ENCODE measurements around the gene RAMP1.
"Not testable (repeated sequence)": the region's sequence is repeated elsewhere in the genome, so short reads cannot be mapped to it uniquely, and the experiment has no call there.

The RAMP1 gene

DNA sequence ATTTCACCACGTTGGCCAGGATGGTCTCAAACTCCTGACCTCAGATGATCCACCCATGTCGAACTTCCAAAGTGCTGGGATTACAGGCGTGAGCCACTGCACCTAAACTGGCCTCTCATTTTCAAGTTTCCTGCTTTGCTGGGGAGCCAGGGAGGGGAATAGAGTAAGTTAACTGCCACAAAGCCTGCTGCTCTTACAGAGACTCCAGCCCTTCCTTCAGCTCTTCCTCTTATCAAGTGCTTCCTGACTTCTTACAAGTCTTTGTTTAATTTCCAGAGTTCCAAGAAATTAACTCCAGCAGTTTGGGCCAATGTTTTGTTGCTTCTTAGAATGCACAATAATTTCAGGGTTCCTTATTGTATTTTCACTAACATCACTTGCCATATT, 83.1 kb downstream of the RAMP1 start:
- DNase-seq (ENCODE audit: low read depth in 4 of 4, low spot score in 1 of 4) = no peak

GRCh38 chr2:237943395-237944094, 84.1 kb downstream of the RAMP1 start:
- no peak for DNase-seq (ENCODE audit: low read depth in 4 of 4, low spot score in 1 of 4)

GRCh38 chr2:237944302-237944701, 84.9 kb downstream of the RAMP1 start:
- DNase-seq (ENCODE audit: low read depth in 4 of 4, low spot score in 1 of 4) = no peak

GRCh38 chr2:237946423-237946822, 87.0 kb downstream of the RAMP1 start:
- DNase-seq (ENCODE audit: low read depth in 4 of 4, low spot score in 1 of 4) = no peak

DNA sequence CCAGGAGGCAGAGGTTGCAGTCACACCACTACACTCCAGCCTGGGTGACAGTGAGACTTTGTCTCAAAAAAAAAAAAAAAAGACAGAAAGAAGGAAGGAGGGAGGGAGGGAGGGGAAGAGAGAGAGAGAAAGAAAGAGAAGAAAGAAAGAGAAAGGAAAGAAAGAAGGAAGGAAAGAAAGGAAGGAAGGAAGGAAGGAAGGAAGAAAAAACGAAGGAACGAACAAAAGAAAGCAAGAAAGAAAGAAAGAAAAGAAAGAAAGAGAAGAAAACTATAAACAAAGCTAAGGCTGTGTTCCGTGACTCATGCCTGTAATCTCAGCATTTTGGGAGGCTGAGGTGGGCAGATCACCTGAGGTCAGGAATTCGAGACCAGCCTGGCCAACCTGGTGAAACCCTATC, 91.9 kb downstream of the RAMP1 start:
- DNase-seq (ENCODE audit: low read depth in 4 of 4, low spot score in 1 of 4) = not testable (repeated sequence)

- DNase-seq (ENCODE audit: low read depth in 4 of 4, low spot score in 1 of 4) = no peak
These were observed 92.5 kb downstream of the RAMP1 start for GRCh38 chr2:237951878-237952277.

DNA sequence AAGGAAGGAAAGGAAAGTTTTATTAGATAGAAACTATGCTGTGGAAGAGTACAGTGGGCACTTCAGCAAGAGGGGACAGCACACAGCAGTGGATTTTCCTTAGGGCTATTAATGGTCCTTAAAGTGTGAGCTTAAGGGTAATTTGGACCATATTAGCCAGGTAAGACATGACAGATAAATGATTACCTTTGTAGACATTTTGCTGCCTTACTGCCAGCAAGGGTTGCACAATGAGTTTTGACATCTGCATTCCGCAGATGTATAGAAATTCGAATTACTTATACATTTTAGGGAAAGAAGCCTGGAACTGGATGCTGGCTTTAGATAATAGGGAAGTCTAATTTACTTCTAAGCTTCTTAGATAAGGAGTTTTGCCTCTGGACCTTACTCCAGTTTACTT, 93.4 kb downstream of the RAMP1 start:
- no peak for DNase-seq (ENCODE audit: low read depth in 4 of 4, low spot score in 1 of 4)

- no peak for DNase-seq (ENCODE audit: low read depth in 4 of 4, low spot score in 1 of 4)
These were observed 96.4 kb downstream of the RAMP1 start for GRCh38 chr2:237955640-237956401.

- no peak for DNase-seq (ENCODE audit: low read depth in 4 of 4, low spot score in 1 of 4)
These were observed 96.9 kb downstream of the RAMP1 start for GRCh38 chr2:237956402-237956736.

- no peak for DNase-seq (ENCODE audit: low read depth in 4 of 4, low spot score in 1 of 4)
These were observed 102.2 kb downstream of the RAMP1 start for GRCh38 chr2:237961637-237962036.
